ENCODE data around the gene SORBS2.

Gene SORBS2

GRCh38 chr4:185669288-185669687 lies 142.7 kb downstream of the SORBS2 start:
- no peak for DNase-seq (ENCODE audit: low read depth)

GRCh38 chr4:185666156-185666555 lies 145.8 kb downstream of the SORBS2 start:
- DNase-seq (ENCODE audit: low read depth), result no peak

GRCh38 chr4:185665655-185666054 lies 146.3 kb downstream of the SORBS2 start:
- no peak for DNase-seq (ENCODE audit: low read depth)

- no peak for DNase-seq (ENCODE audit: low read depth)
Measured at GRCh38 chr4:185664481-185664880, 147.5 kb downstream of the SORBS2 start.

- no peak for DNase-seq (ENCODE audit: low read depth)
Measured at GRCh38 chr4:185662030-185662778, 149.8 kb downstream of the SORBS2 start.

GRCh38 chr4:185660340-185660739 lies 151.7 kb downstream of the SORBS2 start:
- DNase-seq (ENCODE audit: low read depth), result no peak

- no peak for DNase-seq (ENCODE audit: low read depth)
Measured at GRCh38 chr4:185657699-185658098, 154.3 kb downstream of the SORBS2 start.

- no peak for DNase-seq (ENCODE audit: low read depth)
Measured at GRCh38 chr4:185657183-185657582, 154.8 kb downstream of the SORBS2 start.

- no peak for DNase-seq (ENCODE audit: low read depth)
Measured at GRCh38 chr4:185656467-185656931, 155.5 kb downstream of the SORBS2 start.

- no peak for DNase-seq (ENCODE audit: low read depth)
Measured at GRCh38 chr4:185654965-185655554, 156.9 kb downstream of the SORBS2 start.

GRCh38 chr4:185654311-185654710 lies 157.7 kb downstream of the SORBS2 start:
- DNase-seq (ENCODE audit: low read depth), result no peak

GRCh38 chr4:185651851-185652250 lies 160.1 kb downstream of the SORBS2 start:
- DNase-seq (ENCODE audit: low read depth), result no peak

- no peak for DNase-seq (ENCODE audit: low read depth)
Measured at GRCh38 chr4:185651137-185651677, 160.8 kb downstream of the SORBS2 start.

- DNase-seq (ENCODE audit: low read depth), result no peak
Measured at GRCh38 chr4:185648631-185649030, 163.4 kb downstream of the SORBS2 start.

GRCh38 chr4:185645403-185645802 lies 166.6 kb downstream of the SORBS2 start:
- DNase-seq (ENCODE audit: low read depth), result no peak

GRCh38 chr4:185644408-185644807 lies 167.6 kb downstream of the SORBS2 start:
- no peak for DNase-seq (ENCODE audit: low read depth)

GRCh38 chr4:185642907-185643306 lies 169.1 kb downstream of the SORBS2 start:
- no peak for DNase-seq (ENCODE audit: low read depth)

- DNase-seq (ENCODE audit: low read depth), result no peak
Measured at GRCh38 chr4:185640811-185641675, 171.0 kb downstream of the SORBS2 start.

GRCh38 chr4:185638548-185639301 lies 173.3 kb downstream of the SORBS2 start:
- DNase-seq (ENCODE audit: low read depth), result no peak

- DNase-seq (ENCODE audit: low read depth), result no peak
Measured at GRCh38 chr4:185638093-185638492, 173.9 kb downstream of the SORBS2 start.

- DNase-seq (ENCODE audit: low read depth), result no peak
Measured at GRCh38 chr4:185637163-185637875, 174.7 kb downstream of the SORBS2 start.

All from stimulated activated CD8-positive, alpha-beta memory T cell treated with anti-CD3 and anti-CD28 coated beads, Interleukin-15, amount 100 ng/mL, for 24 hours (primary cell).